Vagina (tissue), 2 donors: ENCODE data around the gene TMEM63B.

Experiments
- POLR2AphosphoS5 ChIP-seq, 2 donors: sonication (generic); formaldehyde crosslinking; IDR thresholded peaks; one replicate each; pipeline ENCODE4 v1.9.0; 2017; ENCODE audit warnings: antibody characterized with exemption in 2 of 2, mild to moderate bottlenecking in 2 of 2, low read depth in 1 of 2; ENCODE audit not compliant: insufficient read depth in 1 of 2
- TF ChIP-seq, protein P1 (sequence below), 3 experiments: fragments of 450-650 bp in 2 of 3; fragments of 200-600 bp in 1 of 3; sonication (generic) in 1 of 3; IDR thresholded peaks; one replicate each; pipeline ENCODE4 v1.5.1; 2017 to 2019; ENCODE audit warnings: antibody characterized with exemption in 3 of 3, mild to moderate bottlenecking in 2 of 3, moderate library complexity in 2 of 3

DNA sequence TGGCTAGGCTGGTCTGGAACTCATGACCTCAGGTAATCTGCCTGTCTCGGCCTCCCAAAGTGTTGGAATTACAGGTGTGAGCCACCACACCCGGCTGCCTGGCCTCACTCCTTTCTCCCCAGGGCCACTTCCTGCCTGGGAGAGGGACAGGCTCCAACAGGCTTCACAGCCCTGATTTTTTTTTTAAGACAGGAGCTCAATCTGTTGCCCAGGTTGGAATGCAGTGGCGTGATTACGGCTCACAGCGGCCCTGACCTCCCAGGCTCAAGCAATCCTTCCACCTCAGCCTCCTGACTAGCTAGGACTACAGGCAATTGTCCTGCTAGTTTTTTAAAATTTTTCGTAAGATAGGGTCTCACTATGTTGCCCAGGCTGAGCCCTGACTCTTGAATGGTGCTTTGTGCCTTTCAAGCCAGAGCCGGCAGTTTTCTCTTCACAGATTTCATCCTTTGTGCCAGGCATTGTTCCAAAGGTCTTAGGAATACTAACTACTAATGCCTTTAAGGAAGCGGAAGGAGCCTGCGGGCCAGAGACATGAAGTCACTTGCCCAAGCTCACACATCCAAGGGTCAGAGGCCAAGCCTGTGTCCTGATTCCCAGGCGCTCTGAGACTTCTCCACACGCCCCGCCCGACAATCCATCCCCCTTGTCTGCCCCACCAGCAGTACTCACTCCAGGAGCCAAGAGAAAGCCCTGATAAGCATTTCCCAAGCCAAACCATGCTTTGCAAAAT, 50.5 kb downstream of the TMEM63B start:
- TF ChIP-seq, protein P1, sequence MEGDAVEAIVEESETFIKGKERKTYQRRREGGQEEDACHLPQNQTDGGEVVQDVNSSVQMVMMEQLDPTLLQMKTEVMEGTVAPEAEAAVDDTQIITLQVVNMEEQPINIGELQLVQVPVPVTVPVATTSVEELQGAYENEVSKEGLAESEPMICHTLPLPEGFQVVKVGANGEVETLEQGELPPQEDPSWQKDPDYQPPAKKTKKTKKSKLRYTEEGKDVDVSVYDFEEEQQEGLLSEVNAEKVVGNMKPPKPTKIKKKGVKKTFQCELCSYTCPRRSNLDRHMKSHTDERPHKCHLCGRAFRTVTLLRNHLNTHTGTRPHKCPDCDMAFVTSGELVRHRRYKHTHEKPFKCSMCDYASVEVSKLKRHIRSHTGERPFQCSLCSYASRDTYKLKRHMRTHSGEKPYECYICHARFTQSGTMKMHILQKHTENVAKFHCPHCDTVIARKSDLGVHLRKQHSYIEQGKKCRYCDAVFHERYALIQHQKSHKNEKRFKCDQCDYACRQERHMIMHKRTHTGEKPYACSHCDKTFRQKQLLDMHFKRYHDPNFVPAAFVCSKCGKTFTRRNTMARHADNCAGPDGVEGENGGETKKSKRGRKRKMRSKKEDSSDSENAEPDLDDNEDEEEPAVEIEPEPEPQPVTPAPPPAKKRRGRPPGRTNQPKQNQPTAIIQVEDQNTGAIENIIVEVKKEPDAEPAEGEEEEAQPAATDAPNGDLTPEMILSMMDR (IDR thresholded peaks at IDR 0.05), result no peak
- no peak for TF ChIP-seq POLR2AphosphoS5 (IDR thresholded peaks at IDR 0.05; ENCODE audit: insufficient read depth in 1 of 2, low read depth in 1 of 2)
